Measurements from ENCODE around the gene USP11.
"Not testable (repeated sequence)": the region's sequence is repeated elsewhere in the genome, so short reads cannot be mapped to it uniquely, and the experiment has no call there.

USP11 gene

GRCh38 chrX:47250017-47250347 is 17.2 kb downstream of the USP11 start:
- DNase-seq (ENCODE audit: low read depth in 2 of 2), result no peak
- no peak overlapping the region for H3K4me3 ChIP-seq (replicated peaks in 1 of 2; ENCODE audit: low read depth in 2 of 2, low read length in 2 of 2)
- TF ChIP-seq CTCF (IDR thresholded peaks at IDR 0.05; ENCODE audit: low read depth, low read length), result no peak

- H3K4me3 ChIP-seq (replicated peaks in 1 of 2; ENCODE audit: low read depth in 2 of 2, low read length in 2 of 2); DNase-seq (ENCODE audit: low read depth in 2 of 2): not testable (repeated sequence)
These were observed 24.8 kb downstream of the USP11 start for GRCh38 chrX:47257620-47258019.

- DNase-seq (ENCODE audit: low read depth in 2 of 2), result peak; percentile 37 to 64
- TF ChIP-seq CTCF (IDR thresholded peaks at IDR 0.05; ENCODE audit: low read depth, low read length), result no peak
- no peak overlapping the region for H3K4me3 ChIP-seq (replicated peaks in 1 of 2; ENCODE audit: low read depth in 2 of 2, low read length in 2 of 2)
These were observed 31.8 kb downstream of the USP11 start for GRCh38 chrX:47264483-47265173.

GRCh38 chrX:47266643-47267042 is 33.8 kb downstream of the USP11 start:
- no peak for DNase-seq (ENCODE audit: low read depth in 2 of 2)
- no peak for TF ChIP-seq CTCF (IDR thresholded peaks at IDR 0.05; ENCODE audit: low read depth, low read length)
- no peak overlapping the region for H3K4me3 ChIP-seq (replicated peaks in 1 of 2; ENCODE audit: low read depth in 2 of 2, low read length in 2 of 2)

GRCh38 chrX:47272013-47272408 is 39.2 kb downstream of the USP11 start:
- no peak for DNase-seq (ENCODE audit: low read depth in 2 of 2)
- TF ChIP-seq CTCF (IDR thresholded peaks at IDR 0.05; ENCODE audit: low read depth, low read length), result no peak
- no peak overlapping the region for H3K4me3 ChIP-seq (replicated peaks in 1 of 2; ENCODE audit: low read depth in 2 of 2, low read length in 2 of 2)

- no peak overlapping the region for H3K4me3 ChIP-seq (replicated peaks in 1 of 2; ENCODE audit: low read depth in 2 of 2, low read length in 2 of 2)
- TF ChIP-seq CTCF (IDR thresholded peaks at IDR 0.05; ENCODE audit: low read depth, low read length), result no peak
- DNase-seq (ENCODE audit: low read depth in 2 of 2), result no peak
These were observed 40.4 kb downstream of the USP11 start for GRCh38 chrX:47273011-47273730.

- peak in 1 of 2 donors; percentile 65 for DNase-seq (ENCODE audit: low read depth in 2 of 2)
- no peak overlapping the region for H3K4me3 ChIP-seq (replicated peaks in 1 of 2; ENCODE audit: low read depth in 2 of 2, low read length in 2 of 2)
These were observed 45.9 kb downstream of the USP11 start for GRCh38 chrX:47278691-47279090.

More at GRCh38 chrX:47278691-47279090, 45.9 kb downstream of the USP11 start:
- TF ChIP-seq CTCF (IDR thresholded peaks at IDR 0.05; ENCODE audit: low read depth, low read length), result no peak
